Hepatocyte (in vitro differentiated cells): Measurements from ENCODE around the gene XPR1. TPM values are rescaled to one million over a fixed set of nuclear protein-coding genes. Genes with fewer than 3 reads are reported as not detected.

Source experiments
- DNase-seq: peaks from one replicate; pipeline ENCODE4 v3.0.0-alpha.2; 2016; ENCODE audit warnings: low spot score
- H2AFZ ChIP-seq: fragments of 200-600 bp; sonication (generic); 2 replicates; pipeline ENCODE4 v1.6.0; 2016; ENCODE audit warnings: antibody characterized with exemption, mild to moderate bottlenecking
- H3K27ac ChIP-seq: fragments of 200-600 bp; sonication (generic); 2 replicates; pipeline ENCODE4 v1.5.1; 2016; ENCODE audit warnings: mild to moderate bottlenecking
- H3K27me3 ChIP-seq: fragments of 200-600 bp; sonication (generic); 2 replicates; pipeline ENCODE4 v1.6.1; 2016
- H3K36me3 ChIP-seq: fragments of 200-600 bp; sonication (generic); replicated peaks from 2 replicates; pipeline ENCODE4 v1.5.1; 2016; ENCODE audit warnings: low read depth; ENCODE audit not compliant: insufficient read depth
- H3K4me1 ChIP-seq: fragments of 200-600 bp; sonication (generic); 2 replicates; pipeline ENCODE4 v1.5.1; 2016; ENCODE audit warnings: mild to moderate bottlenecking, moderate library complexity; ENCODE audit not compliant: insufficient read depth
- H3K4me2 ChIP-seq: fragments of 200-600 bp; sonication (generic); 2 replicates; pipeline ENCODE4 v1.6.0; 2016
- H3K4me3 ChIP-seq: fragments of 200-600 bp; sonication (generic); 2 replicates; pipeline ENCODE4 v1.5.1; 2016; ENCODE audit warnings: mild to moderate bottlenecking
- H3K79me2 ChIP-seq: fragments of 200-600 bp; sonication (generic); 2 replicates; pipeline ENCODE4 v1.6.0; 2017; ENCODE audit warnings: mild to moderate bottlenecking
- H3K9me2 ChIP-seq: fragments of 200-600 bp; sonication (generic); replicated peaks from 2 replicates; pipeline ENCODE4 v1.6.0; 2017; ENCODE audit warnings: mild to moderate bottlenecking; ENCODE audit not compliant: insufficient read depth
- H3K9me3 ChIP-seq: fragments of 200-600 bp; sonication (generic); 2 replicates; pipeline ENCODE4 v1.5.1; 2016; ENCODE audit warnings: low read depth, mild to moderate bottlenecking
- H4K20me1 ChIP-seq: fragments of 200-600 bp; sonication (generic); 2 replicates; pipeline ENCODE4 v1.6.0; 2016; ENCODE audit warnings: mild to moderate bottlenecking; ENCODE audit not compliant: insufficient read depth, poor library complexity, severe bottlenecking
- CTCF ChIP-seq: fragments of 200-600 bp; sonication (generic); IDR thresholded peaks from 2 replicates; pipeline ENCODE4 v1.5.1; 2016; ENCODE audit warnings: antibody characterized with exemption, mild to moderate bottlenecking; ENCODE audit not compliant: poor library complexity
- EZH2 ChIP-seq: fragments of 200-600 bp; sonication (generic); IDR thresholded peaks from 2 replicates; pipeline ENCODE4 v1.6.1; 2016; ENCODE audit warnings: antibody characterized with exemption, mild to moderate bottlenecking, borderline replicate concordance
- EZH2phosphoT487 ChIP-seq: fragments of 200-600 bp; sonication (generic); IDR thresholded peaks from one replicate; pipeline ENCODE4 v1.6.1; 2018; ENCODE audit warnings: antibody characterized with exemption, mild to moderate bottlenecking, low read depth, moderate library complexity; ENCODE audit not compliant: unreplicated experiment, severe bottlenecking
- WGBS: methylation state at CpG from one replicate; pipeline ENCODE4 v1.1.6; 2016; ENCODE audit warnings: low lambda C conversion rate; ENCODE audit errors: missing lambda C conversion rate; 5-methylcytosine and 5-hydroxymethylcytosine counted together
- polyA plus RNA-seq: library from polyadenylated mRNA; unstranded; fragments of >200 nt; fragmentation: Nextera tagmentation; extraction: Ambion mirVana; gene quantifications from 2 replicates; pipeline ENCODE4 v1.2.1, GENCODE V29; 2016
- total RNA-seq: library from RNA; depleted of rRNA; stranded (reverse); fragments of >200 nt; gene quantifications from 2 replicates; pipeline ENCODE4 v1.2.3, GENCODE V29; 2014

The XPR1 gene
- total and polyA plus RNA-seq, 2 experiments from 2014 or later: 18.2 to 41.5 TPM

GRCh38 chr1:180920193-180920592 is 288.4 kb downstream of the XPR1 start:
- WGBS: 95% methylated on average over 6 of the region's 7 CpGs
- H3K9me2 ChIP-seq: no peaks in the 10 kb centered on the region
- H3K4me2 ChIP-seq: no peak overlapping the region
- no peaks in the 10 kb centered on the region for H3K36me3 ChIP-seq
- no peaks in the 10 kb centered on the region for H3K79me2 ChIP-seq
- H3K9me3 ChIP-seq: no peaks in the 10 kb centered on the region
- H2AFZ ChIP-seq: no peak overlapping the region
- no peak overlapping the region for H3K27ac ChIP-seq
- H3K27me3 ChIP-seq: no peaks in the 10 kb centered on the region
- H3K4me1 ChIP-seq: peaks cover 8% of the 10 kb centered on the region
- TF ChIP-seq EZH2 (no peak), EZH2phosphoT487 (no peak), CTCF (no peak)
- DNase-seq: no peak
- no peak overlapping the region for H3K4me3 ChIP-seq
- H4K20me1 ChIP-seq: no peaks in the 10 kb centered on the region

- Histone ChIP-seq H2AFZ (no peak overlapping the region), H3K27ac (no peak overlapping the region), H3K9me3 (no peaks in the 10 kb centered on the region), H4K20me1 (no peaks in the 10 kb centered on the region), H3K79me2 (no peaks in the 10 kb centered on the region), H3K9me2 (no peaks in the 10 kb centered on the region), H3K4me3 (no peak overlapping the region), H3K4me1 (peaks cover 13% of the 10 kb centered on the region), H3K36me3 (no peaks in the 10 kb centered on the region), H3K4me2 (no peak overlapping the region), H3K27me3 (no peaks in the 10 kb centered on the region)
- WGBS: 90% methylated on average over 4 of the region's 8 CpGs
- TF ChIP-seq EZH2 (no peak), EZH2phosphoT487 (no peak), CTCF (no peak)
- no peak for DNase-seq
These were observed 288.9 kb downstream of the XPR1 start for GRCh38 chr1:180920702-180921101.

- Histone ChIP-seq H2AFZ (no peak overlapping the region), H3K4me3 (no peak overlapping the region), H3K79me2 (no peaks in the 10 kb centered on the region), H4K20me1 (no peaks in the 10 kb centered on the region), H3K9me2 (no peaks in the 10 kb centered on the region), H3K9me3 (no peaks in the 10 kb centered on the region), H3K27ac (no peak overlapping the region), H3K36me3 (no peaks in the 10 kb centered on the region), H3K27me3 (no peaks in the 10 kb centered on the region), H3K4me2 (no peak overlapping the region), H3K4me1 (peaks cover 20% of the 10 kb centered on the region)
- TF ChIP-seq CTCF: no peak
- TF ChIP-seq EZH2: no peak
- TF ChIP-seq EZH2phosphoT487: no peak
- no peak for DNase-seq
- WGBS: 94% methylated on average over 6 of the region's 6 CpGs
These were observed 289.6 kb downstream of the XPR1 start for GRCh38 chr1:180921386-180921785.
